ENCODE data around the gene MLH3. TPM values are rescaled to one million over a fixed set of nuclear protein-coding genes. Genes with fewer than 3 reads are reported as not detected.

MLH3 gene
- total RNA-seq, 2 donors from 2014 or later: 27.6 to 40.2 TPM

DNA sequence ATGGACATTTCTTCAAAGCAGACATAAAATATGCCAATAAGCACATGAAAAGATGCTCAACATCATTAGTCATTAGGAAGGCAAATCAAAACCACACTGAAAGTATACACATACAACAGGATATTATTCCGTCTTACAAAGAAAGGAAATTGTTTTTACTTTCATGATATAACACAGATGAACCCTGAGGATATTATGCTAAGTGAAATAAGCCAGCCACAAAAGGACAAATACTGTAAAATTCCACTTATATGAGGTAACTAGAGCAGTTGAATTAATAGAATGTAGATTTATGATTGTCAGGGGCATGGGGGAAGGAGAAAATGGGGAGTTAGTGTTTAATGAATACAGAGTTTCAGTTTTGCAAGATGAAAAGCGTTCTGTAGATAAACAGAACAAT is 8.4 kb upstream of the MLH3 start:
- H3K27ac Mint-ChIP-seq: no peak overlapping the region
- H3K27me3 Mint-ChIP-seq: no peaks in the 10 kb centered on the region
- H3K9me3 Mint-ChIP-seq: no peaks in the 10 kb centered on the region
- H3K36me3 Mint-ChIP-seq: peaks cover 13% of the 10 kb centered on the region
- peaks cover 22 to 25% of the 10 kb centered on the region in 2 donors for H3K4me1 Mint-ChIP-seq (ENCODE audit: low read depth in 2 of 2)
- no peak overlapping the region for H3K4me3 Mint-ChIP-seq
- DNase-seq (ENCODE audit: low spot score) (no peak), ATAC-seq (no peak)

DNA sequence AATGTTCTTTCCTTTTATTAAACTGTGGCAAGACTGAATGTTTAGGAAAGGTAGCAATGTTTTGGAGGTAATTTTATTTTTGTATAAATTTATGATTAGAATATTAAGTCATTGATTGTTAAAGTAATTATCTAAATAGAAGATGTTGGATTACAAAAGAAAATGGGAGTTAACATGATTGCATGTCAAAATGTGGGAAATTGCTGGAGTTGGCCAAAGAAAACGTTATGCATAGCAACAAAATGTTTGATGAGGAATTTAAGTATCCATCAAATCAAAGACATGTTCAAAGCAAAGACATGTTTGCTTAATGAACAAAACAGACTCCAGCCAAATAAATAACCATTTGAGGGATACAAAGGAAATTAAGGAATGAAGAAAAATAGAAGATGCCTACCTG is 3.2 kb upstream of the MLH3 start:
- no peak for ATAC-seq
- H3K9me3 Mint-ChIP-seq: no peaks in the 10 kb centered on the region
- no peak for DNase-seq (ENCODE audit: low spot score)
- H3K36me3 Mint-ChIP-seq: peaks cover 9% of the 10 kb centered on the region
- no peak overlapping the region for H3K27ac Mint-ChIP-seq
- H3K4me3 Mint-ChIP-seq: no peak overlapping the region
- H3K4me1 Mint-ChIP-seq (ENCODE audit: low read depth in 2 of 2): peaks cover 12 to 28% of the 10 kb centered on the region in 2 donors
- no peaks in the 10 kb centered on the region for H3K27me3 Mint-ChIP-seq

DNA sequence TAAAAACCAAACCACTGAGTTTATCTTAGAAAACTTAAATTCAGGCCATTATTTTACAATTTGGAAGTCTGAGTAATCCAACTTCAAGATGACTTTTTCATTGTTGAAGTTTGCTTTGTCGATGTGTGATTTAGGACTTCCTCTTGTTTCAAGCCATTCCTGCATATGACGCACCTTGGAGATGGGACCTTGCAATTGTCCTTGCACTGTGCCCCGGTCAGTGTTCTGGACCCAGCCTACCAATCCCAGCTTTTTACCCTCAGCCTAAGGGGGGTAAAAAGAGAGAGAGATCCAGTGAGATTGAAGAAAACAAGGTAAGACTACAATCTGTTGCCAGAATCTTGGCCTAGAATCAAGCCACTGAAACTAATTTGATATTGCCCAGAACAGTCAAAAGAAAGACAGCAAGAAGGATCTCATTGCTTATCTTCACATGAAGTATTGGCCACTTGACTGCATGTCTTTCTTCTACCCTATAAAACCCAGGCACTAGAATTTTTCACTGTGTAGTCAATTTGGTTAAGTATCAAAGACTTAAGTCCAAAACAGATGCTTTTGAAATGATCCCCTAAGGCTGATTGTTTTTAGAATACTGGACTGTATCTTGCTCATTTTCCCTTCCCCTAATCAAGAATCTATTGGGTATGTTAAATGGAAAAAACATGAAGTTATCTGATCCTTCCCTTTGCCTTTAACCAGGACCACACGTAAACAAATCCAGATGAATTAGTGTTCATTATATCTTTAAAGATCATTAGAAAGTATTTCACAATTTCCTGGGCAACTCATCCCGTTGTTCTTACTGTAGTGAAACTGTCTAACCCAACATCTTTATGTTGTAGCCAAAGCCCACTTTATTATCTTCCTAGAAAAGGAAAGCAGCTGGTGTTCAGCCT is 2.4 kb upstream of the MLH3 start:
- Mint-ChIP-seq H3K27ac (no peak overlapping the region), H3K36me3 (peaks cover 7% of the 10 kb centered on the region), H3K27me3 (no peaks in the 10 kb centered on the region), H3K4me1 (ENCODE audit: low read depth in 2 of 2) (peaks cover 14 to 35% of the 10 kb centered on the region in 2 donors), H3K9me3 (no peaks in the 10 kb centered on the region), H3K4me3 (no peak overlapping the region)
- DNase-seq (ENCODE audit: low spot score): no peak
- ATAC-seq: no peak

DNA sequence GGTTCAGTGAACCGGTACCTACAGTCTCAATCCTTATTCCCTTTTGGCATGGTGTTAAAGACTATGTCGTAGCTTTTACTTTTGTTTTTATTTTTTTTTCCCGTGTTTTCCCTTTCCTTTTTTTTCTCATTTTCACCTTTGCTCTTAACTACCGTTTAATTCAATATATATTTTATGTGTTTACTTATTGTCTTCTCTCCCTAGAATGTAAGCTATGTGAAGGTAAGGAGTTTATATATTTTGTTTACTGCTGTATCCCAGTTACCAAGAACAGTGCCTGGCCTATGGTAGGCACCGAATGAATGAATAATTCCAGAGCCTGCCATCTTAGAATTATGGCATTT is 261 bp upstream of the MLH3 start:
- DNase-seq (ENCODE audit: low spot score) (no peak), ATAC-seq (no peak)
- Mint-ChIP-seq H3K9me3 (no peaks in the 10 kb centered on the region), H3K4me1 (ENCODE audit: low read depth in 2 of 2) (peaks cover 20 to 44% of the 10 kb centered on the region in 2 donors), H3K27me3 (no peaks in the 10 kb centered on the region), H3K36me3 (peaks cover 11% of the 10 kb centered on the region), H3K4me3 (peak overlapping the region; percentile 80), H3K27ac (peak overlapping the region; percentile 77 to 96)

DNA sequence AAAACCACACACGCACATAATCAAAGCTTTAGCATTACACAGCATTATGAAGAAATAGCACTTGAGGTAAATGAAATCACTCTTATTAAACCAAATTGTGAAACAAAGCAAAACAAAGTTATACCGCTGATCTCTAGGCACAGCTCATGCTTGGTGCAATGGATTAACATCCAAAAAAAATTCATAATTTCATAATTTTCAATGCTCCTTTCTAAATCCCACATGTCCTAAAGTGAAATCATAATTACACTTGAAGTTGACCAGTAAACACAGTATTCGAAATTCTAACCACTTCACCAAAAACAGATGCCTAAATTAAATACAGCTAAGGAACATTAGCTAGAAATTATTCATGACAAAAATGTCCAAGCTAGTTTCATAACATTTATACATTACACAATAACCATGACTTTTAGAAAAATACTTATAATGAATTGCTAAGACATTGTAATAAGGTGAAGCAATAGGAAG is 1.5 kb downstream of the MLH3 start:
- H3K27ac Mint-ChIP-seq: peak overlapping the region; percentile 77 to 96
- H3K4me1 Mint-ChIP-seq (ENCODE audit: low read depth in 2 of 2): peaks cover 24 to 47% of the 10 kb centered on the region in 2 donors
- no peak for ATAC-seq
- peaks cover 7% of the 10 kb centered on the region for H3K36me3 Mint-ChIP-seq
- H3K9me3 Mint-ChIP-seq: no peaks in the 10 kb centered on the region
- H3K4me3 Mint-ChIP-seq: peak overlapping the region; percentile 80
- no peak for DNase-seq (ENCODE audit: low spot score)
- H3K27me3 Mint-ChIP-seq: no peaks in the 10 kb centered on the region

DNA sequence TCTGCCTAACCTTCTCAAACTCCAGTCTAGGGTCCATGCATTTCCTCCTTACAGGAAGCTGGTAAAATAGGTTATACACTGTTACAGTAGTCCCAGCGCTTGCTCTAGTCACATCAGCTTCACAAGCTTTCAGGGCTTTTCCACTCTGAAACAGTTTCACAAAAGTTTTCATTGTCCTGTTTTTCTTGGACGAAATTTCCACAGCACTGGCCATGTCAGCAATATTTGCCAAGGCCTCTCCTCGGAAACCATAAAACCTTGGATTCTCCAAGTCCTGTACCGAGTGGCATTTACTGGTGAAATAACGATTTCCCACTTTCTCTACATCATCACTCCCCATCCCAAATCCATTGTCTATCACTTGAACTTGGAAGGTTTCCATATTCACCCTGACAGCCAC is 2.1 kb downstream of the MLH3 start:
- H3K27me3 Mint-ChIP-seq: no peaks in the 10 kb centered on the region
- ATAC-seq: no peak
- H3K9me3 Mint-ChIP-seq: no peaks in the 10 kb centered on the region
- DNase-seq (ENCODE audit: low spot score): no peak
- H3K36me3 Mint-ChIP-seq: peaks cover 7% of the 10 kb centered on the region
- H3K4me3 Mint-ChIP-seq: no peak overlapping the region
- H3K27ac Mint-ChIP-seq: no peak overlapping the region
- H3K4me1 Mint-ChIP-seq (ENCODE audit: low read depth in 2 of 2): peaks cover 28 to 47% of the 10 kb centered on the region in 2 donors

DNA sequence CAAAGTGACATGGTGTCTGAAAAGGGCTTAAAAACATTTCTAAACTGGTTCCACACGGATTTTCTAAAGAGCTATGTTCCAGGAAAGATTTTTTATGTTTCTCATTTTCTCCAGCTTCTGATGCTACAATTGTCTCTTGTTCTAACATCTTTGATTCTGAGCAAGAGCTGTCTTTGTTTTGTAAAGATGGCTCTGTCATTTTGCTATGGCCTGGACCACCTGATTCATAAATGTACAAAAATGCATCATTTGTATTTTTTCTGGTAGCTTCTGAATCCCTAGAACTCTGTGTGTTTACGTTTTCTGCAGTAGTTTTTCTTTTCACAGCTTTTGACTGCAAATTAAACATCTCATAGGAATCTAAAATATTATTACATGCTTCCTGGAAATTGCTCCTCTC is 3.2 kb downstream of the MLH3 start:
- Mint-ChIP-seq H3K9me3 (no peaks in the 10 kb centered on the region), H3K4me3 (no peak overlapping the region), H3K36me3 (peaks cover 7% of the 10 kb centered on the region), H3K4me1 (ENCODE audit: low read depth in 2 of 2) (peaks cover 28 to 43% of the 10 kb centered on the region in 2 donors), H3K27me3 (no peaks in the 10 kb centered on the region), H3K27ac (peak overlapping the region in 1 of 2 donors; percentile 30)
- DNase-seq (ENCODE audit: low spot score) (no peak), ATAC-seq (no peak)

DNA sequence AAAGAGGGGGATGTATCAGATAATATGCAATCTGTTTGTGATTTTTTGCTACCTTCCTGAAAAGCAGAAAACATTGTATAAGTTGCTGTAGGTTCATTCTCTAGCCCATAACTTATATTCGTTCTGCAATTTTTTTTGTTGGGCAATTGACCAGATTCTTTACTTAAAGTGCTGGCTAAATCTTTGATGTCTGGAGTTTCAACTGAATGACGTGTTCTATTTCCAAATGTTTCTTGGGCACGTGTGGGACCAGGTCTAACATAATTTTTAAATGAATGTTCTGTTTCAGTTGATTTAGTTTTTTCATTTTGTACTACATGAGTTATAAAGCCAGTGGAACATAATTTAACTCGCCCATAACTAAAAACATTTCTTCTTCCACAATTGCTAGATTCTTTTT is 3.8 kb downstream of the MLH3 start:
- no peaks in the 10 kb centered on the region for H3K9me3 Mint-ChIP-seq
- no peaks in the 10 kb centered on the region for H3K27me3 Mint-ChIP-seq
- peaks cover 7% of the 10 kb centered on the region for H3K36me3 Mint-ChIP-seq
- ATAC-seq (no peak), DNase-seq (ENCODE audit: low spot score) (no peak)
- H3K4me1 Mint-ChIP-seq (ENCODE audit: low read depth in 2 of 2): peaks cover 28 to 43% of the 10 kb centered on the region in 2 donors
- peak overlapping the region in 1 of 2 donors; percentile 30 for H3K27ac Mint-ChIP-seq
- H3K4me3 Mint-ChIP-seq: no peak overlapping the region

DNA sequence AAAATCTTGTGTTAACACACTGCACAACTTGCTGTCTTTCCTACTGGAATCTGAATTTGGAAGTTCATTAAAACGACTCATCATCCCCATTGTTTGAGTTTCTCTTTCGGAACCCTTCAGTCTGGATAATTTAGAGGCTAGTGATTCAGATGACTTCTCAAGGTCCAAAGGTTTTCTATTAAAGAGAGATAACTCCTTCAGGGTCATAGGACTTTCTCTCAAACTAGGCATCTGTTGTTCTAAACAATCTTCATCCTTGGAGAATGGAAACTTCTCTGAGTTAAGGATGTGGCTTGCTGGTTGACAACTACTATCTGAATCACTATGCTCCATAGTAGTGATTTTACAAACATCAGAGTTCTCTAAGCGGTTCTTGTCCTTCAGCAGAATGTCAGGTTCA is 4.4 kb downstream of the MLH3 start:
- ATAC-seq (no peak), DNase-seq (ENCODE audit: low spot score) (no peak)
- Mint-ChIP-seq H3K27me3 (no peaks in the 10 kb centered on the region), H3K36me3 (peaks cover 7% of the 10 kb centered on the region), H3K9me3 (no peaks in the 10 kb centered on the region), H3K27ac (no peak overlapping the region), H3K4me1 (ENCODE audit: low read depth in 2 of 2) (peaks cover 28 to 43% of the 10 kb centered on the region in 2 donors), H3K4me3 (no peak overlapping the region)

DNA sequence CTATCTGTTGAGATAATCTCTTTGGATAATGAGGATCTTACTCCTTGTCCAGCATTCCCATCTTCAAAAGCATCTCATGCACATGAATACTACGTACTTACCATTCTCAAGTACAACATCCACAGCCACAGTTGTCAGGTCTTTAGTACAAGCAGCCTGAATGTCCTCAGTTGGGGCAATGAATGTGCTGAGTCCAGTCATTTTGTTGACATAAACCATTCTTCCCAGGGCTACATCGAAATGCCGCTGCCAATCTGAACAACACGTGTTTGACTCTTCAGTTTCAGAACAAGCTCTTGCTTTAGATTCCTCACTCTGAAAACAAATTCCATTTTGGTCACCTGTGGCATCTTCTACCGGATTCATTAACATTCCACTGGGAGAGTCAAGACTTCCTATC is 5.0 kb downstream of the MLH3 start:
- H3K4me1 Mint-ChIP-seq (ENCODE audit: low read depth in 2 of 2): peaks cover 24 to 38% of the 10 kb centered on the region in 2 donors
- DNase-seq (ENCODE audit: low spot score) (no peak), ATAC-seq (no peak)
- no peaks in the 10 kb centered on the region for H3K9me3 Mint-ChIP-seq
- no peaks in the 10 kb centered on the region for H3K27me3 Mint-ChIP-seq
- H3K36me3 Mint-ChIP-seq: peaks cover 7% of the 10 kb centered on the region
- H3K4me3 Mint-ChIP-seq: peak overlapping the region; percentile 17
- no peak overlapping the region for H3K27ac Mint-ChIP-seq

DNA sequence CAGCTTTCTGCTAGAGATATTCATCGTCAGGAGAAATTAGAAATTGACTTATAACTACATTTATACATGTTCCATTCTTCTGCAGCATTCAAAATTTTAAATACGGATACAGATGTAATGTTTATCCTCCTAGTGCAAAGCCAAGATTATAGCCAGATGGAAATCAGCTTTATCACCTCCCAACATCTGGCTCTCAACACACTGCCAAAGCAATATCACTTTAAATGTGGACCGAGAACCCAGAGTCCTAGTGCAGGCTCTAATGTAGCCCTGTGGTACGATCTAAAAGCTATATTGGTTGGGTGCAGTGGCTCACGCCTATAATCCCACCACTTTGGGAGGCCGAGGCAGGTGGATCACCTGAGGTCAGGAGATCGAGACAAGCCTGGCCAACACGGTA is 6.5 kb downstream of the MLH3 start:
- Mint-ChIP-seq H3K27me3 (no peaks in the 10 kb centered on the region), H3K4me3 (no peak overlapping the region), H3K27ac (no peak overlapping the region), H3K4me1 (ENCODE audit: low read depth in 2 of 2) (peaks cover 17 to 28% of the 10 kb centered on the region in 2 donors), H3K9me3 (no peaks in the 10 kb centered on the region), H3K36me3 (peaks cover 7% of the 10 kb centered on the region)
- DNase-seq (ENCODE audit: low spot score) (no peak), ATAC-seq (no peak)

DNA sequence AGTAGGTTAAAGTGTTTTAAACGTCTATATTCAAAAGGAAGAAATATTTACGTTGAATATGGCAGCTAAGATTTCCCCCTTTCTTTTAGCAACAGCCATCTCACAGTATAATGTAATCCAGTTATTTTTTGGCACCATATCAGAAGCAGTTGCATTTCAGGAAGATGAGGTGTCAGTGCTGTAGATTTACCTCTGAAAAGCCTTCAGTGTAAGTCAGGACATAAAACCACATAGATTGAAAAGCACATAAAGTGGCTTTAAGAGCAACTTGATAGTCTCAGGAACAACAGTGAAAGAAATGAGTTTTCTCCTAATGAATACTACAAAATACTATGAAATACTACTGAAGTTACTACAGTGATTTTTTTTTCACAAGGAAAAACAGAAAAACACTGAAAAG is 6.9 kb downstream of the MLH3 start:
- Mint-ChIP-seq H3K4me3 (no peak overlapping the region), H3K4me1 (ENCODE audit: low read depth in 2 of 2) (peaks cover 16 to 25% of the 10 kb centered on the region in 2 donors)
- no peak for ATAC-seq

DNA sequence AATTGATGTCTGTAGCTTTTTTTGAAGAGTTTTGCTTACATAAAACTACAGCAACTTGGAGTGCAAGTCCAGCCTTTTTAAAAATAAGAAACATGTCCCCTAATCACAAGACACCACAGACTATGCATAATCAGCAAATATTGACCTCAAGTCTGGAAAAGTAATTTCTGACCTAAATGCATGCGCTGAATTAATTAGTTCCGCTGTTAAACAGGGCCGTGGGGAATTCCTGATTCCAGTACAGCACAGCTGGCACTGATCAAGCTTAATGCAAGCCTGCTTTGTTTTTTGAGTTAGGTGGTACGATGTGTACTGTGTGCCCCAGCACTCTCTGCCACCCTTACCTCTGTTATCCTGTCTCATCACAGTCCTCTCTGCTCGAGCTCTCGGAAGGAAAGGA is 9.2 kb downstream of the MLH3 start:
- DNase-seq (ENCODE audit: low spot score) (no peak), ATAC-seq (no peak)
- no peaks in the 10 kb centered on the region for H3K9me3 Mint-ChIP-seq
- H3K4me3 Mint-ChIP-seq: no peak overlapping the region
- peaks cover 15% of the 10 kb centered on the region for H3K36me3 Mint-ChIP-seq
- peaks cover 8 to 15% of the 10 kb centered on the region in 2 donors for H3K4me1 Mint-ChIP-seq (ENCODE audit: low read depth in 2 of 2)
- no peaks in the 10 kb centered on the region for H3K27me3 Mint-ChIP-seq
- no peak overlapping the region for H3K27ac Mint-ChIP-seq

More for the DNA sequence above, 6.9 kb downstream of the MLH3 start:
- H3K36me3 Mint-ChIP-seq: peaks cover 7% of the 10 kb centered on the region
- DNase-seq (ENCODE audit: low spot score): no peak
- H3K27me3 Mint-ChIP-seq: no peaks in the 10 kb centered on the region
- no peak overlapping the region for H3K27ac Mint-ChIP-seq
- no peaks in the 10 kb centered on the region for H3K9me3 Mint-ChIP-seq

DNA sequence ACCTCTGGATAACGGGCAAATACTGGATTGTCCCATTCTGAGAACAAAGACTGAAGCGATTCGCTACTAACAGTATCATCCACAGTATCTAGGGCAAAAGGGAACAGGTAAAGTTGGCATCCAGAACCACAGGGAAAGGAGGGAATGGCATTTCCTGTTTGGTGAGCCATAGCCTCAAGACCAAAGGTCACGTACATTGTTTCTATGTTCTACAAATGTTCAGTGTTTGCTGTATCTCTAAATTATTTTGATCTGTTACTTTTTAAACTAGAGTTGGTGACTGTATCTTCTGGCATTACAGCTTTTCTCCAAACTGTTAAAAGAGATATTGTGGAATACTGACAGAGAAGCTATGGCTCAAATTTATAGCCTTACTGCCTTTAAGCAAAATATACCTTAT is 9.7 kb downstream of the MLH3 start:
- no peak for DNase-seq (ENCODE audit: low spot score)
- H3K4me3 Mint-ChIP-seq: no peak overlapping the region
- H3K27ac Mint-ChIP-seq: no peak overlapping the region
- no peaks in the 10 kb centered on the region for H3K27me3 Mint-ChIP-seq
- no peak for ATAC-seq
- peaks cover 15% of the 10 kb centered on the region for H3K36me3 Mint-ChIP-seq
- no peaks in the 10 kb centered on the region for H3K9me3 Mint-ChIP-seq
- H3K4me1 Mint-ChIP-seq (ENCODE audit: low read depth in 2 of 2): peaks cover 8 to 10% of the 10 kb centered on the region in 2 donors

All from natural killer cell treated with Interleukin-12 subunit alpha and Interleukin-12 subunit beta and Interleukin-15 and Interleukin-18, amount 100 ng/mL, for 72 hours (primary cell).